K562 treated with DMSO at 1 percent for 24 hours (cell line): Measurements from ENCODE around the gene RBM17. TPM values are rescaled to one million over a fixed set of nuclear protein-coding genes. Genes with fewer than 3 reads are reported as not detected.

ENCODE experiments used
- total RNA-seq: library from RNA; unstranded; fragments of 300-600 nt; gene quantifications from 2 replicates; pipeline ENCODE4 v1.2.3, GENCODE V29; 2022; ENCODE audit warnings: low read depth; ENCODE audit not compliant: insufficient read depth

The RBM17 gene, protein sequence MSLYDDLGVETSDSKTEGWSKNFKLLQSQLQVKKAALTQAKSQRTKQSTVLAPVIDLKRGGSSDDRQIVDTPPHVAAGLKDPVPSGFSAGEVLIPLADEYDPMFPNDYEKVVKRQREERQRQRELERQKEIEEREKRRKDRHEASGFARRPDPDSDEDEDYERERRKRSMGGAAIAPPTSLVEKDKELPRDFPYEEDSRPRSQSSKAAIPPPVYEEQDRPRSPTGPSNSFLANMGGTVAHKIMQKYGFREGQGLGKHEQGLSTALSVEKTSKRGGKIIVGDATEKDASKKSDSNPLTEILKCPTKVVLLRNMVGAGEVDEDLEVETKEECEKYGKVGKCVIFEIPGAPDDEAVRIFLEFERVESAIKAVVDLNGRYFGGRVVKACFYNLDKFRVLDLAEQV
- total RNA-seq, result 50.0 and 78.8 TPM in 2 replicates

DNA sequence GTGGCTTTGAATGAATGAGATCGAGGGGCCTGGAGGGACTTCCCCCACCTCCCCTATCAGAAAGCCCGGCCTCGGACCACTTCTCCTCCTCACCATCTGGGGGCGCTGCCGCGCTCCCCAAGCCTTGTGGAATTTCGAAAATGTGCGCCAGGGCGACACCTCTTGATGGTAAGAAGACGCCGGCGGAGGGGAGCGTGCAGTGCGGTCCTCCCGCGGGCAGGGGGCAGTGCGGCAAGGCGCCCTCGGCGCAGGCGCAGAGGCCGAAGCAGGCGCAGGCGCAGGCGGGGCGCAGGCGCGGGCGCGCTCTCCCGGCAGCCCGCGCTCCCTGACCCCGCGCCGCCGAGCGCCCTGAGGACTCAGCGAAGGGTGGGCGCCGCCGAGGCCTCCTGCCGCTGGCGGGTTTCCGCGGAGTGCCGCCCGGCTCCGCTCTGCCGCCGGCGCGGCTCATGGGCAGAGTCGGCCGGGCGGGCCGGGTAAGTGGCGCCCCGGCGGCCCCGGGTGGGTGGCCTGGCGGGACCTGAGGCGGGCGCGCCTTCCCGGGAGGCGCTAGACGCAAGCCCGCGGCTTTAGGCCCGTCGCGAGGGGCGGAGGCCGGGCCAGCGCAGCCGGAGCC is at the start of gene RBM17:
TSS of gene RBM17 (plus strand) at position 314 of the 613 bp plus-strand sequence. CDS start 8,032 bp downstream, outside the sequence.

DNA sequence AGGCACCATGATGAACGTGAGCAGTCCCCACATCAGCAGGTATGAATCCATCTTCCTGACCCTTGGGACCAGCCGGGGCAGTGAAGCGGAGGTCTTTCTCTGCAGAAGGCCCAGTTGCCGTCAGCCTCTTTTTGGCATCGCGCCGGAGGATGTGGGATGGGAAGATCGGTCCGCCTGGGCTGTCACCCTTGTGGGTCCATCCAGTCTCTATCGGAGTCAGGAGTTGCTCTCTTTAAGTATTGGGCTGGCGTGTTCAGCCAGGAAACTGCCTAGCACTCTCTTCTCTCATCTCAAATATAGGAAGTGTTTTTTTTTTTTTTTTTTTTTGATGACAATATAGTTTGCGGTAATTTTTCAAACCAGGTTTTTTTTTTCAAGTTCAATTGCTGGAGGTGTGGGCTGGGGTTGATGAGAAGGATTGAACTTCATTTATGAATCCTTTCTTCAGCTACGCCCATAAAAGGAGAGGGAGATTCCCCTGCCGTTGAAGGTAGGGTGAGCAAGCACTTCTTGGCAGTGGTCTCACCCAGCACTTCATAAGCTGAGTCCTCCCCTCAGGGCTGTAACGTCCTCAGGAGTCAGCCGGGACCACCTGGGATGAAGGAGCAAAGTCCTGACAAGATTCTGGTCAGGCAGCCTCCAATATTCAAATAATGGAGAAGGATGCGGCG is 26.6 kb upstream of the RBM17 start, which contains the start of gene IL2RA:
TSS of gene IL2RA (minus strand) at position 267 of the 671 bp plus-strand sequence. CDS start at position 51, 216 bp downstream.

Other genes with a start within 250 kb of the RBM17 start
- 5.9 and 6.9 TPM in 2 replicates for gene ANKRD16, start 199.1 kb upstream of the RBM17 start, total RNA-seq
- 79.3 and 82.9 TPM in 2 replicates for gene FBH1, start 198.8 kb upstream of the RBM17 start, total RNA-seq
- gene IL15RA, start 111.5 kb upstream of the RBM17 start, total RNA-seq, result 38.2 and 41.2 TPM in 2 replicates
- gene IL2RA, start 26.7 kb upstream of the RBM17 start, total RNA-seq, result 0.20 and 0.69 TPM in 2 replicates
- 20.6 and 21.5 TPM in 2 replicates for gene PFKFB3, start 113.9 kb downstream of the RBM17 start, total RNA-seq